HEK293 (cell line): ENCODE data around the gene APOA5.

ENCODE experiments used
- CTCF ChIA-PET: fragments of 350-600 bp; formaldehyde crosslinking; extraction: SDS; loops from one replicate; lab custom pipeline; 2021; ENCODE audit warnings: antibody characterized with exemption; lab: Yijun Ruan, JAX
- POLR2A ChIA-PET: fragments of 300-600 bp; formaldehyde crosslinking; extraction: SDS; loops from one replicate; lab custom pipeline; 2020; ENCODE audit warnings: antibody characterized with exemption, inconsistent platforms; lab: Yijun Ruan, JAX
- H3K27ac ChIP-seq: fragments of 200-500 bp; sonication (Bioruptor generic); 2 replicates; pipeline ENCODE4 v1.5.1; 2014; ENCODE audit warnings: low read depth, low read length, control low read depth, inconsistent platforms; ENCODE audit errors: extremely low read depth
- H3K36me3 ChIP-seq, 2 experiments: fragments of 200-500 bp in 1 of 2; sonication (Bioruptor generic) in 1 of 2; 1 replicate in 1 of 2; 2 replicates in 1 of 2; pipeline ENCODE4 v1.5.1; 2014 to 2017; ENCODE audit warnings: inconsistent platforms in 2 of 2, low read length in 2 of 2; ENCODE audit not compliant: control insufficient read depth in 2 of 2, insufficient read depth in 1 of 2
- H3K4me1 ChIP-seq: fragments of 200-500 bp; sonication (Bioruptor generic); 2 replicates; pipeline ENCODE4 v1.5.1; 2014; ENCODE audit warnings: mild to moderate bottlenecking, low read length, inconsistent platforms; ENCODE audit not compliant: control insufficient read depth, insufficient read depth
- H3K4me3 ChIP-seq: 2 replicates; pipeline ENCODE4 v1.5.1; 2011; ENCODE audit warnings: low read depth, mild to moderate bottlenecking, control low read depth, low read length, moderate library complexity
- H3K9me3 ChIP-seq: fragments of 200-500 bp; sonication (Bioruptor generic); 2 replicates; pipeline ENCODE4 v1.5.1; 2014; ENCODE audit warnings: low read depth, low read length, inconsistent platforms; ENCODE audit not compliant: control insufficient read depth, insufficient read depth
- CTCF ChIP-seq: fragments of 450-650 bp; formaldehyde crosslinking; IDR thresholded peaks from 2 replicates; pipeline ENCODE4 v1.5.1; 2016; ENCODE audit warnings: missing biosample characterization, missing genetic modification characterization
- GLI4 ChIP-seq: fragments of 450-650 bp; formaldehyde crosslinking; IDR thresholded peaks from 2 replicates; pipeline ENCODE4 v1.5.1; 2016; ENCODE audit warnings: missing biosample characterization, missing genetic modification characterization
- HOXA7 ChIP-seq: sonication (generic); formaldehyde crosslinking; IDR thresholded peaks from 2 replicates; pipeline ENCODE4 v1.8.1; 2022; ENCODE audit warnings: missing genetic modification reagents, borderline replicate concordance
- PATZ1 ChIP-seq: fragments of 450-650 bp; formaldehyde crosslinking; IDR thresholded peaks from 2 replicates; pipeline ENCODE4 v1.5.1; 2016; ENCODE audit warnings: missing biosample characterization, missing genetic modification characterization
- REPIN1 ChIP-seq: fragments of 450-650 bp; formaldehyde crosslinking; IDR thresholded peaks from 2 replicates; pipeline ENCODE4 v1.5.1; 2017; ENCODE audit warnings: missing biosample characterization, missing genetic modification characterization, low read depth
- SCRT1 ChIP-seq: fragments of 450-650 bp; formaldehyde crosslinking; IDR thresholded peaks from 2 replicates; pipeline ENCODE4 v1.5.1; 2016; ENCODE audit warnings: missing biosample characterization, missing genetic modification characterization, borderline replicate concordance
- SP3 ChIP-seq: fragments of 450-650 bp; formaldehyde crosslinking; IDR thresholded peaks from 2 replicates; pipeline ENCODE4 v1.5.1; 2016; ENCODE audit warnings: missing biosample characterization, missing genetic modification characterization
- ZNF112 ChIP-seq: fragments of 450-650 bp; formaldehyde crosslinking; IDR thresholded peaks from 2 replicates; pipeline ENCODE4 v1.5.0; 2017; ENCODE audit warnings: missing biosample characterization, missing genetic modification characterization
- ZNF133 ChIP-seq: fragments of 450-650 bp; formaldehyde crosslinking; IDR thresholded peaks from 2 replicates; pipeline ENCODE4 v1.5.1; 2016; ENCODE audit warnings: missing biosample characterization, missing genetic modification characterization
- ZNF138 ChIP-seq: fragments of 450-650 bp; formaldehyde crosslinking; IDR thresholded peaks from 2 replicates; pipeline ENCODE4 v1.5.1; 2016; ENCODE audit warnings: missing biosample characterization, missing genetic modification characterization, borderline replicate concordance
- ZNF175 ChIP-seq: fragments of 450-650 bp; formaldehyde crosslinking; IDR thresholded peaks from 2 replicates; pipeline ENCODE4 v1.5.1; 2016; ENCODE audit warnings: missing biosample characterization, missing genetic modification characterization
- ZNF2 ChIP-seq: fragments of 450-650 bp; formaldehyde crosslinking; IDR thresholded peaks from 2 replicates; pipeline ENCODE4 v1.5.1; 2016; ENCODE audit warnings: missing biosample characterization, missing genetic modification characterization
- ZNF221 ChIP-seq: fragments of 450-650 bp; formaldehyde crosslinking; IDR thresholded peaks from 2 replicates; pipeline ENCODE4 v1.5.1; 2017; ENCODE audit warnings: missing biosample characterization, missing genetic modification characterization, borderline replicate concordance
- ZNF266 ChIP-seq: fragments of 450-650 bp; formaldehyde crosslinking; IDR thresholded peaks from 2 replicates; pipeline ENCODE4 v1.5.1; 2016; ENCODE audit warnings: missing biosample characterization, missing genetic modification characterization, low read depth
- ZNF366 ChIP-seq: fragments of 450-650 bp; formaldehyde crosslinking; conservative IDR thresholded peaks from 2 replicates; pipeline ENCODE4 v1.5.1; 2016; ENCODE audit warnings: missing biosample characterization, missing genetic modification characterization
- ZNF514 ChIP-seq: fragments of 450-650 bp; formaldehyde crosslinking; IDR thresholded peaks from 2 replicates; pipeline ENCODE4 v1.5.1; 2016; ENCODE audit warnings: missing biosample characterization, missing genetic modification characterization
- ZNF654 ChIP-seq: fragments of 450-650 bp; formaldehyde crosslinking; IDR thresholded peaks from 2 replicates; pipeline ENCODE4 v1.5.1; 2016; ENCODE audit warnings: low read depth, missing biosample characterization, missing genetic modification characterization
- ZNF768 ChIP-seq: fragments of 450-650 bp; formaldehyde crosslinking; IDR thresholded peaks from 2 replicates; pipeline ENCODE4 v1.5.1; 2018; ENCODE audit warnings: missing biosample characterization, mild to moderate bottlenecking, missing genetic modification characterization
- ZNF792 ChIP-seq: fragments of 450-650 bp; formaldehyde crosslinking; IDR thresholded peaks from 2 replicates; pipeline ENCODE4 v1.5.1; 2016; ENCODE audit warnings: missing biosample characterization, missing genetic modification characterization
- ZNF843 ChIP-seq: fragments of 450-650 bp; formaldehyde crosslinking; IDR thresholded peaks from 2 replicates; pipeline ENCODE4 v1.5.1; 2016; ENCODE audit warnings: missing biosample characterization, missing genetic modification characterization

APOA5 gene

GRCh38 chr11:116822575-116822974 is 30.9 kb upstream of the APOA5 start:
- ChIA-PET POLR2A (no interaction called here), CTCF (interaction anchor here (0.6 to 0.8 kb wide), 3 partner anchors 13 to 204 kb away, joined by 3 to 4 read pairs (median 3); no protein-coding TSS in a partner anchor)
- TF ChIP-seq ZNF654 (tag by site-specific recombination) (no peak), ZNF221 (tag by site-specific recombination) (no peak), ZNF366 (tag by site-specific recombination) (no peak), ZNF768 (tag by site-specific recombination) (no peak), ZNF175 (tag by site-specific recombination) (no peak), ZNF112 (tag by site-specific recombination) (no peak), HOXA7 (CRISPR knock-in tag) (no peak), ZNF514 (tag by site-specific recombination) (no peak), ZNF266 (tag by site-specific recombination) (no peak), ZNF792 (tag by site-specific recombination) (no peak), ZNF133 (tag by site-specific recombination) (no peak), ZNF843 (tag by site-specific recombination) (no peak), ZNF2 (tag by site-specific recombination) (no peak)
- TF ChIP-seq, all 188 proteins: peak for 0
- H3K27ac ChIP-seq: no peak overlapping the region
- no peaks in the 10 kb centered on the region for H3K36me3 ChIP-seq
- no peaks in the 10 kb centered on the region for H3K9me3 ChIP-seq
- H3K4me3 ChIP-seq: no peak overlapping the region
- no peaks in the 10 kb centered on the region for H3K4me1 ChIP-seq

- Histone ChIP-seq H3K36me3 (no peaks in the 10 kb centered on the region), H3K4me3 (no peak overlapping the region), H3K9me3 (no peaks in the 10 kb centered on the region), H3K4me1 (no peaks in the 10 kb centered on the region), H3K27ac (no peak overlapping the region)
- ChIA-PET POLR2A (interaction anchor here (1.2 kb wide), 1 partner anchor 15 kb away, joined by 3 read pairs; no protein-coding TSS in a partner anchor), CTCF (interaction anchor here (0.7 to 1.4 kb wide), 2 partner anchors 30 to 508 kb away, joined by 3 to 7 read pairs; partner anchors contain the start of gene APOA5)
- TF ChIP-seq CTCF (tag by site-specific recombination): no peak
- TF ChIP-seq, all 188 proteins: peak for 0
Measured at GRCh38 chr11:116821050-116821918, 29.6 kb upstream of the APOA5 start.

- H3K4me3 ChIP-seq: no peak overlapping the region
- TF ChIP-seq PATZ1 (no peak), ZNF138 (no peak), SP3 (tag by site-specific recombination) (no peak), REPIN1 (tag by site-specific recombination) (no peak), GLI4 (tag by site-specific recombination) (no peak), SCRT1 (no peak), ZNF843 (tag by site-specific recombination) (no peak)
- no peaks in the 10 kb centered on the region for H3K4me1 ChIP-seq
- CTCF ChIA-PET: interaction anchor here (1.0 to 1.1 kb wide), 3 partner anchors 11 to 31 kb away, joined by 3 to 4 read pairs (median 4); no protein-coding TSS in a partner anchor
- H3K9me3 ChIP-seq: no peaks in the 10 kb centered on the region
- no peaks in the 10 kb centered on the region for H3K36me3 ChIP-seq
- POLR2A ChIA-PET: interaction anchor here (0.6 kb wide), 1 partner anchor 577 kb away, joined by 4 read pairs; no protein-coding TSS in a partner anchor
- H3K27ac ChIP-seq: no peak overlapping the region
Measured at GRCh38 chr11:116819049-116819448, 27.4 kb upstream of the APOA5 start.
